Activated naive CD8-positive, alpha-beta T cell (primary cell): ENCODE data around the gene FAM222A.

Source experiments
- H3K27ac Mint-ChIP-seq: one replicate; pipeline ENCODE4 v1.8.0; 2021; ENCODE audit warnings: mixed read lengths
- H3K27me3 Mint-ChIP-seq: one replicate; pipeline ENCODE4 v1.8.0; 2021; ENCODE audit warnings: mixed read lengths
- H3K36me3 Mint-ChIP-seq: one replicate; pipeline ENCODE4 v1.8.0; 2021; ENCODE audit warnings: mixed read lengths
- H3K4me1 Mint-ChIP-seq: one replicate; pipeline ENCODE4 v1.8.0; 2021; ENCODE audit warnings: low read depth, mixed read lengths
- H3K4me3 Mint-ChIP-seq: one replicate; pipeline ENCODE4 v1.8.0; 2021; ENCODE audit warnings: mild to moderate bottlenecking, mixed read lengths
- H3K9me3 Mint-ChIP-seq: one replicate; pipeline ENCODE4 v1.8.0; 2021; ENCODE audit warnings: low read depth, mixed read lengths

Gene FAM222A

GRCh38 chr12:109760031-109760929 is 46.7 kb downstream of the FAM222A start:
- Mint-ChIP-seq H3K4me3 (no peak overlapping the region), H3K27ac (no peak overlapping the region), H3K27me3 (no peaks in the 10 kb centered on the region), H3K4me1 (no peaks in the 10 kb centered on the region), H3K9me3 (peaks cover 17% of the 10 kb centered on the region), H3K36me3 (peaks cover 17% of the 10 kb centered on the region)

GRCh38 chr12:109760930-109761921 is 47.6 kb downstream of the FAM222A start:
- peaks cover 14% of the 10 kb centered on the region for H3K36me3 Mint-ChIP-seq
- peaks cover 10% of the 10 kb centered on the region for H3K9me3 Mint-ChIP-seq
- no peaks in the 10 kb centered on the region for H3K27me3 Mint-ChIP-seq
- H3K27ac Mint-ChIP-seq = no peak overlapping the region
- no peaks in the 10 kb centered on the region for H3K4me1 Mint-ChIP-seq
- H3K4me3 Mint-ChIP-seq = no peak overlapping the region

GRCh38 chr12:109762071-109762672 is 48.5 kb downstream of the FAM222A start:
- H3K27ac Mint-ChIP-seq = no peak overlapping the region
- peaks cover 6% of the 10 kb centered on the region for H3K36me3 Mint-ChIP-seq
- no peaks in the 10 kb centered on the region for H3K4me1 Mint-ChIP-seq
- no peaks in the 10 kb centered on the region for H3K27me3 Mint-ChIP-seq
- H3K9me3 Mint-ChIP-seq = peaks cover 3% of the 10 kb centered on the region
- H3K4me3 Mint-ChIP-seq = no peak overlapping the region

GRCh38 chr12:109762673-109763191 is 49.1 kb downstream of the FAM222A start:
- H3K36me3 Mint-ChIP-seq = peaks cover under 1% of the 10 kb centered on the region
- no peaks in the 10 kb centered on the region for H3K9me3 Mint-ChIP-seq
- no peak overlapping the region for H3K27ac Mint-ChIP-seq
- H3K27me3 Mint-ChIP-seq = no peaks in the 10 kb centered on the region
- H3K4me3 Mint-ChIP-seq = no peak overlapping the region
- H3K4me1 Mint-ChIP-seq = no peaks in the 10 kb centered on the region

GRCh38 chr12:109763201-109763841 is 49.7 kb downstream of the FAM222A start:
- H3K36me3 Mint-ChIP-seq = no peaks in the 10 kb centered on the region
- no peaks in the 10 kb centered on the region for H3K27me3 Mint-ChIP-seq
- H3K4me3 Mint-ChIP-seq = no peak overlapping the region
- no peaks in the 10 kb centered on the region for H3K4me1 Mint-ChIP-seq
- no peaks in the 10 kb centered on the region for H3K9me3 Mint-ChIP-seq
- H3K27ac Mint-ChIP-seq = no peak overlapping the region

- Mint-ChIP-seq H3K27ac (no peak overlapping the region), H3K36me3 (no peaks in the 10 kb centered on the region), H3K4me1 (no peaks in the 10 kb centered on the region), H3K27me3 (no peaks in the 10 kb centered on the region), H3K9me3 (no peaks in the 10 kb centered on the region), H3K4me3 (no peak overlapping the region)
Measured at GRCh38 chr12:109764123-109764522, 50.5 kb downstream of the FAM222A start.

- Mint-ChIP-seq H3K36me3 (no peaks in the 10 kb centered on the region), H3K9me3 (no peaks in the 10 kb centered on the region), H3K27ac (no peak overlapping the region), H3K4me1 (no peaks in the 10 kb centered on the region), H3K27me3 (no peaks in the 10 kb centered on the region), H3K4me3 (no peak overlapping the region)
Measured at GRCh38 chr12:109764776-109765445, 51.3 kb downstream of the FAM222A start.

GRCh38 chr12:109765446-109765810 is 51.8 kb downstream of the FAM222A start:
- Mint-ChIP-seq H3K27me3 (no peaks in the 10 kb centered on the region), H3K4me3 (no peak overlapping the region), H3K36me3 (no peaks in the 10 kb centered on the region), H3K4me1 (no peaks in the 10 kb centered on the region), H3K9me3 (no peaks in the 10 kb centered on the region), H3K27ac (no peak overlapping the region)

GRCh38 chr12:109766251-109766778 is 52.7 kb downstream of the FAM222A start:
- Mint-ChIP-seq H3K36me3 (no peaks in the 10 kb centered on the region), H3K27ac (no peak overlapping the region), H3K27me3 (no peaks in the 10 kb centered on the region)

GRCh38 chr12:109767456-109767855 is 53.8 kb downstream of the FAM222A start:
- H3K9me3 Mint-ChIP-seq = no peaks in the 10 kb centered on the region
- no peaks in the 10 kb centered on the region for H3K27me3 Mint-ChIP-seq
- H3K27ac Mint-ChIP-seq = no peak overlapping the region
- H3K4me3 Mint-ChIP-seq = no peak overlapping the region
- no peaks in the 10 kb centered on the region for H3K36me3 Mint-ChIP-seq
- no peaks in the 10 kb centered on the region for H3K4me1 Mint-ChIP-seq

More at GRCh38 chr12:109766251-109766778, 52.7 kb downstream of the FAM222A start:
- no peaks in the 10 kb centered on the region for H3K4me1 Mint-ChIP-seq
- H3K9me3 Mint-ChIP-seq = no peaks in the 10 kb centered on the region
- H3K4me3 Mint-ChIP-seq = no peak overlapping the region

GRCh38 chr12:109767991-109768900 is 54.6 kb downstream of the FAM222A start:
- peaks cover 2% of the 10 kb centered on the region for H3K27me3 Mint-ChIP-seq
- no peaks in the 10 kb centered on the region for H3K9me3 Mint-ChIP-seq
- H3K27ac Mint-ChIP-seq = no peak overlapping the region
- peaks cover 2% of the 10 kb centered on the region for H3K4me1 Mint-ChIP-seq
- H3K36me3 Mint-ChIP-seq = no peaks in the 10 kb centered on the region
- no peak overlapping the region for H3K4me3 Mint-ChIP-seq

GRCh38 chr12:109768901-109769670 is 55.5 kb downstream of the FAM222A start:
- Mint-ChIP-seq H3K9me3 (no peaks in the 10 kb centered on the region), H3K4me1 (peaks cover 4% of the 10 kb centered on the region), H3K4me3 (no peak overlapping the region), H3K27me3 (peaks cover 2% of the 10 kb centered on the region), H3K36me3 (no peaks in the 10 kb centered on the region), H3K27ac (no peak overlapping the region)
